HEK293 (cell line): Measurements from ENCODE around the gene GPATCH3.

Experiments used
- ATF2 ChIP-seq: fragments of 450-650 bp; formaldehyde crosslinking; IDR thresholded peaks from 2 replicates; pipeline ENCODE4 v1.5.1; 2016; ENCODE audit warnings: missing biosample characterization, missing genetic modification characterization, low read depth
- GLIS1 ChIP-seq: fragments of 450-650 bp; formaldehyde crosslinking; IDR thresholded peaks from 2 replicates; pipeline ENCODE4 v1.5.1; 2016; ENCODE audit warnings: missing biosample characterization, missing genetic modification characterization
- GLIS2 ChIP-seq: fragments of 450-650 bp; formaldehyde crosslinking; IDR thresholded peaks from 2 replicates; pipeline ENCODE4 v1.5.1; 2016; ENCODE audit warnings: missing biosample characterization, missing genetic modification characterization
- INSM2 ChIP-seq: fragments of 450-650 bp; formaldehyde crosslinking; IDR thresholded peaks from 2 replicates; pipeline ENCODE4 v1.5.1; 2016; ENCODE audit warnings: missing biosample characterization, missing genetic modification characterization
- MYNN ChIP-seq: fragments of 450-650 bp; formaldehyde crosslinking; IDR thresholded peaks from 2 replicates; pipeline ENCODE4 v1.5.1; 2016; ENCODE audit warnings: missing biosample characterization, missing genetic modification characterization, borderline replicate concordance
- OSR2 ChIP-seq: fragments of 450-650 bp; formaldehyde crosslinking; IDR thresholded peaks from 2 replicates; pipeline ENCODE4 v1.5.1; 2016; ENCODE audit warnings: missing biosample characterization, missing genetic modification characterization
- REST ChIP-seq: fragments of 450-650 bp; formaldehyde crosslinking; IDR thresholded peaks from 2 replicates; pipeline ENCODE4 v1.5.1; 2016; ENCODE audit warnings: missing biosample characterization, missing genetic modification characterization
- SP7 ChIP-seq: fragments of 450-650 bp; formaldehyde crosslinking; IDR thresholded peaks from 2 replicates; pipeline ENCODE4 v1.5.1; 2016; ENCODE audit warnings: missing biosample characterization, missing genetic modification characterization
- ZBTB1 ChIP-seq: fragments of 450-650 bp; formaldehyde crosslinking; IDR thresholded peaks from 2 replicates; pipeline ENCODE4 v1.5.1; 2016; ENCODE audit warnings: missing biosample characterization, missing genetic modification characterization
- ZBTB11 ChIP-seq: fragments of 450-650 bp; formaldehyde crosslinking; conservative IDR thresholded peaks from 2 replicates; pipeline ENCODE4 v1.5.1; 2016; ENCODE audit warnings: low read depth, missing biosample characterization, missing genetic modification characterization
- ZBTB21 ChIP-seq: fragments of 450-650 bp; formaldehyde crosslinking; IDR thresholded peaks from 2 replicates; pipeline ENCODE4 v1.5.1; 2017; ENCODE audit warnings: missing biosample characterization, missing genetic modification characterization
- ZBTB44 ChIP-seq: fragments of 450-650 bp; IDR thresholded peaks from 2 replicates; pipeline ENCODE4 v1.5.1; 2018; ENCODE audit warnings: missing biosample characterization, mild to moderate bottlenecking, missing genetic modification characterization
- ZIC2 ChIP-seq: fragments of 450-650 bp; formaldehyde crosslinking; IDR thresholded peaks from 2 replicates; pipeline ENCODE4 v1.5.1; 2016; ENCODE audit warnings: missing biosample characterization, missing genetic modification characterization
- ZNF146 ChIP-seq: fragments of 450-650 bp; formaldehyde crosslinking; IDR thresholded peaks from 2 replicates; pipeline ENCODE4 v1.5.1; 2016; ENCODE audit warnings: missing biosample characterization, missing genetic modification characterization
- ZNF19 ChIP-seq: fragments of 450-650 bp; formaldehyde crosslinking; IDR thresholded peaks from 2 replicates; pipeline ENCODE4; 2016; ENCODE audit warnings: missing biosample characterization, missing genetic modification characterization, low read depth
- ZNF398 ChIP-seq: fragments of 450-650 bp; formaldehyde crosslinking; IDR thresholded peaks from 2 replicates; pipeline ENCODE4 v1.5.1; 2017; ENCODE audit warnings: missing biosample characterization, missing genetic modification characterization
- ZNF423 ChIP-seq: fragments of 450-650 bp; formaldehyde crosslinking; IDR thresholded peaks from 2 replicates; pipeline ENCODE4 v1.5.1; 2016; ENCODE audit warnings: missing biosample characterization, missing genetic modification characterization
- ZNF518A ChIP-seq: fragments of 450-650 bp; formaldehyde crosslinking; conservative IDR thresholded peaks from 2 replicates; pipeline ENCODE4 v1.5.1; 2016; ENCODE audit warnings: low read depth, missing biosample characterization, missing genetic modification characterization
- ZNF660 ChIP-seq: fragments of 450-650 bp; IDR thresholded peaks from 2 replicates; pipeline ENCODE4 v1.5.1; 2018; ENCODE audit warnings: missing biosample characterization, mild to moderate bottlenecking, missing genetic modification characterization

GPATCH3 gene

GRCh38 chr1:26862781-26863684, 37.2 kb downstream of the GPATCH3 start, which contains the start of gene SFN (continued):
- no peak; the same call in 1 of the 2 replicates for TF ChIP-seq ZNF518A (tag by site-specific recombination)
- no peak for TF ChIP-seq REST (tag by site-specific recombination)
- TF ChIP-seq ZBTB44 (tag by site-specific recombination), result no peak
- TF ChIP-seq MYNN (tag by site-specific recombination), result no peak
- no peak for TF ChIP-seq ZNF423 (tag by site-specific recombination)
- TF ChIP-seq INSM2 (tag by site-specific recombination), result no peak
- TF ChIP-seq ZBTB11 (tag by site-specific recombination), result no peak
- no peak for TF ChIP-seq ZNF19 (tag by site-specific recombination)
- TF ChIP-seq ZNF660 (tag by site-specific recombination), result no peak; the same call in 1 of the 2 replicates
- TF ChIP-seq ZBTB21 (tag by site-specific recombination), result no peak
- TF ChIP-seq ZBTB1 (tag by site-specific recombination), result no peak
- TF ChIP-seq ZNF398 (tag by site-specific recombination), result no peak
- TF ChIP-seq OSR2 (tag by site-specific recombination), result no peak
- TF ChIP-seq GLIS2 (tag by site-specific recombination), result peak; percentile 53; the same call in 1 of the 2 replicates
- no peak for TF ChIP-seq ZNF146 (tag by site-specific recombination)
- TF ChIP-seq ZIC2 (tag by site-specific recombination), result no peak
- TF ChIP-seq SP7 (tag by site-specific recombination), result peak; percentile 25; the same call in 1 of the 2 replicates
- peak; percentile 56 for TF ChIP-seq GLIS1 (tag by site-specific recombination)
- TF ChIP-seq ATF2, result no peak
